ENCODE data around the gene MCEMP1.

GRCh38 chr19:7640803-7641202, 36.1 kb upstream of the MCEMP1 start:
- no peak for TF ChIP-seq POLR2A (IDR thresholded peaks at IDR 0.05; ENCODE audit: low read depth, low read length)
- TF ChIP-seq TAF1 (IDR thresholded peaks at IDR 0.05; ENCODE audit: low read depth, low read length) = no peak
- no peak for TF ChIP-seq POLR2AphosphoS5 (IDR thresholded peaks at IDR 0.05; ENCODE audit: low read depth, low read length)
- TF ChIP-seq SPI1 (IDR thresholded peaks at IDR 0.05; ENCODE audit: low read depth, low read length) = no peak
- no peak for TF ChIP-seq PAX5 (IDR thresholded peaks at IDR 0.05; ENCODE audit: insufficient read depth, low read length, severe bottlenecking)
- no peak for TF ChIP-seq POU2F2 (IDR thresholded peaks at IDR 0.05; ENCODE audit: low read depth, low read length)
